Ectodermal cell (in vitro differentiated cells): Measurements from ENCODE around the gene PGGHG.
"Not testable (repeated sequence)": the region's sequence is repeated elsewhere in the genome, so short reads cannot be mapped to it uniquely, and the experiment has no call there.

ENCODE experiments used
- H3K27ac ChIP-seq: 2 replicates; pipeline ENCODE4 v1.7.0; 2013; ENCODE audit warnings: mild to moderate bottlenecking, low read depth, low read length; ENCODE audit not compliant: insufficient read depth, poor library complexity, severe bottlenecking
- H3K27me3 ChIP-seq: 2 replicates; pipeline ENCODE4 v1.7.0; 2013; ENCODE audit warnings: mild to moderate bottlenecking, low read length; ENCODE audit not compliant: insufficient read depth, control insufficient read depth, poor library complexity, severe bottlenecking
- H3K36me3 ChIP-seq: one replicate; pipeline ENCODE4 v1.7.0; 2013; ENCODE audit warnings: low read length; ENCODE audit not compliant: control insufficient read depth, insufficient read depth
- H3K4me1 ChIP-seq: one replicate; pipeline ENCODE4 v1.7.0; 2013; ENCODE audit warnings: low read length; ENCODE audit not compliant: control insufficient read depth, insufficient read depth
- H3K4me3 ChIP-seq: 2 replicates; pipeline ENCODE4 v1.7.0; 2013; ENCODE audit warnings: low read depth, low read length, control low read depth; ENCODE audit not compliant: insufficient read depth
- H3K9me3 ChIP-seq: 2 replicates; pipeline ENCODE4 v1.7.0; 2013; ENCODE audit warnings: mild to moderate bottlenecking, low read length, moderate library complexity; ENCODE audit not compliant: control insufficient read depth
- WGBS, 2 experiments: methylation state at CpG; one replicate each; pipeline ENCODE4 v1.1.7; 2013; ENCODE audit warnings: missing lambda C conversion rate in 2 of 2; 5-methylcytosine and 5-hydroxymethylcytosine counted together

Gene PGGHG

DNA sequence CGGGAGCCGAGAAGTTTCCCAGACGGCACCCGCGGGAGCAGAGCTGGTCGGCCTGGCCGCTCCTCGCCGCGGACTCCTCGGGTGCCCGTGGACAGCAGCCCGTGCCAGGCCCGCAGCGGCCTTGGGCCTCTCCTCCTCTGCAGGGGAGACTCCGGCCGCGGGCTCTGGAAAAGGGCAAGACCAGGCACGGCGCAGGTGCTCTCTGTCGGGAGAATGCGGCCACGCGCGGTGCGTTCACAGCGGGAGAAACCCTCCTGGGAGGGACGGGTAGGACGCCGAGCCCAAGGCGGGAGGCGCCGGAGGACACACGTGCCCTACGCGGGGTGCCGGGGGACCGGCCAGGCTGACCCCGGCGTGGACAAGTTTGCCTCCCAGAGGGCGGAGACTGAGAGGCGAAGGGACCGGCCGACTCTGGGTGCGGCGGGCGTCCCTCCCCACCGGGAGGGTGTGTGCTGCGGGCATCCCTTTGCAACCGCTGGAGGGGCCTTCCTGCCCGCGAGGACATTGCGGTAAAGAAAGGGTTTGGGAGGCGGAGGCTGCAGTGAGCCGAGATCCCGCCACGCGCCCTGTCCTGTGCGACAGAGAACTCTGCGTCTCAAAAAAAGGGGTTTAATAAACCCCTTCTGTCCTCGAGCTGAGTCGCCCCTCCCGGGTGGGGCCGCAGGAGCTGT lies 27.2 kb downstream of the PGGHG start:
- H3K36me3 ChIP-seq, result no peaks in the 10 kb centered on the region
- no peaks in the 10 kb centered on the region for H3K9me3 ChIP-seq
- H3K4me3 ChIP-seq, result peak overlapping the region; percentile 26
- peaks cover 39% of the 10 kb centered on the region for H3K4me1 ChIP-seq
- 3% methylated on average over 64 of the region's 64 CpGs for WGBS, 2 experiments
- H3K27me3 ChIP-seq, result peaks cover 57% of the 10 kb centered on the region
- no peak overlapping the region for H3K27ac ChIP-seq

- no peaks in the 10 kb centered on the region for H3K36me3 ChIP-seq
- H3K27me3 ChIP-seq, result peaks cover 53% of the 10 kb centered on the region
- WGBS, 2 experiments, result 4 to 10% methylated on average over 6 to 7 of the region's 7 CpGs
- H3K9me3 ChIP-seq, result no peaks in the 10 kb centered on the region
- peak overlapping the region; percentile 26 for H3K4me3 ChIP-seq
- no peak overlapping the region for H3K27ac ChIP-seq
- H3K4me1 ChIP-seq, result peaks cover 39% of the 10 kb centered on the region
Measured at GRCh38 chr11:316891-317301, 28.0 kb downstream of the PGGHG start.

DNA sequence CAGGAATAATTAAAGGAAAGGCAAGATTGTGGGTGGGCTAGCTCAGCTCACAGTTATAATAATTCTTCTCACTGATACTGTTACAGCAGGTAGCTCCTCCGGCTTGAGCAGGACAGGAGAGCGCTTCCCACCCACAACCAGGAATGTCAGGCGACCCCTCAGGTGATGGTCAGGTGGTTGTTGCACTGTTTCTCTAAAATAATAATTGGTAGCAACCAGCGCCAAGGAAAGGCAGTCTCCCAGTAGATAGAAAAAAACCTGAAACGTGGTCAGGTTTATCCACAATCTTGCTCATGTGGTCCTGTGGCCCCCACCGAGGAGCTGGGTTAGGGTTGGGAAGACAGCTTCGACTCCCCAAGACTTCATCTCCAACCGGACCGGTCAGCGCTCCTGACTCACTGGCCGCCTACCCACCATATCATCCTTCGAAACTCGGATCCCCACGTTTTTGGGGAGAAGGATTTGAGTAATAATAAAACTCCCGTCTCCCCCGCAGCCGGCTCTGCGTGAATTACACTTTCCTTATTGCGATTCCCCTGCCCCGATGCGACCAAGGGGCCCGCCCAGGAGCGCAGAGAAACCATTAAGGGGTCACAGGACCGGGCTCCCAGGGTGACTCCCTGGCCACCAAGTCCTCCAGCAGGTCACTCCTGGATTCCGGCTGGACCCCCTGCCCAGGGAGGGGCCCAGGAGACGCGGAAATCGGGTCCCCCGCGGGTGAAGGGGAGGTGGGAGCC lies 28.9 kb downstream of the PGGHG start:
- H3K27ac ChIP-seq, H3K36me3 ChIP-seq, H3K9me3 ChIP-seq, H3K4me3 ChIP-seq: not testable (repeated sequence)
- Histone ChIP-seq H3K27me3 (peaks cover 45% of the 10 kb centered on the region), H3K4me1 (peaks cover 37% of the 10 kb centered on the region)
- 8 to 11% methylated on average over 11 to 13 of the region's 30 CpGs for WGBS, 2 experiments

DNA sequence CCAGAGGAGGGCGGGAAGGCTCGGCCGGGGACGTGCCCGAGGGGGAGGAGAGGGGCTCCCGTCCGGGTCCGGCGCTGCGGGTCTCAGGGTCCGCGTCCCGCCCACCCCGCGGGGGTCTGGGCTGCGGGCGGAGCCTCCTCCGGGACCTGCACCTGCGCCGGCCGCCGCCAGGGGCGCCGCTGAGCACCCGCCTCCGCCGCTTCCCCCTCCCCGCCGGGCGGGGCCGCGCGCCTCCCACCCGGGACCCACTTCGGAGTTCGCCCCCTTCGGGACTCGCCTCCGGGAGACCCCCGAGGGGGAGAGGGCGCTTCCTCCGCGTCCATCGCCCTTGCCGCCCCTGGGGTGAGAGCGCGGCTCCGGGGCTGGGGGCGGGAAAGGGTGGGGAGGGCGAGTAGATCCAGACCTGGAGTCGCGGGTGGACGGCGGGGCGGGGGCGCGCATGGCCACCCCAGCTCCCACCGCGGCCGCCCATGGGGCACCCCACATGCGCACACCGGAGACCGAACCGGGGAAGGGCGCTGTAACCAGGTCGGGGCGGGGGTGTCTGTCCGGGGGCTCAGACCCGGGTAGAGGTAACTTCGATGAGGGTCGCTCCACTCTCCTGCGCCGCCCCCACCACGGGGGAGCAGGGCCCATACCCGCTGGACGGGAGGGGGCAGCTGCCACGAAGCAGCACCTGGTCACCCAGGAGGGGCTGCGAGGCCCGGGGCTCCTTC lies 29.6 kb downstream of the PGGHG start:
- WGBS, 2 experiments, result 10 to 12% methylated on average over 11 to 13 of the region's 79 CpGs
- not testable (repeated sequence) for H3K36me3 ChIP-seq, H3K9me3 ChIP-seq, H3K27ac ChIP-seq
- peaks cover 42% of the 10 kb centered on the region for H3K27me3 ChIP-seq
- peak overlapping the region; percentile 23 for H3K4me3 ChIP-seq
- H3K4me1 ChIP-seq, result peaks cover 29% of the 10 kb centered on the region

DNA sequence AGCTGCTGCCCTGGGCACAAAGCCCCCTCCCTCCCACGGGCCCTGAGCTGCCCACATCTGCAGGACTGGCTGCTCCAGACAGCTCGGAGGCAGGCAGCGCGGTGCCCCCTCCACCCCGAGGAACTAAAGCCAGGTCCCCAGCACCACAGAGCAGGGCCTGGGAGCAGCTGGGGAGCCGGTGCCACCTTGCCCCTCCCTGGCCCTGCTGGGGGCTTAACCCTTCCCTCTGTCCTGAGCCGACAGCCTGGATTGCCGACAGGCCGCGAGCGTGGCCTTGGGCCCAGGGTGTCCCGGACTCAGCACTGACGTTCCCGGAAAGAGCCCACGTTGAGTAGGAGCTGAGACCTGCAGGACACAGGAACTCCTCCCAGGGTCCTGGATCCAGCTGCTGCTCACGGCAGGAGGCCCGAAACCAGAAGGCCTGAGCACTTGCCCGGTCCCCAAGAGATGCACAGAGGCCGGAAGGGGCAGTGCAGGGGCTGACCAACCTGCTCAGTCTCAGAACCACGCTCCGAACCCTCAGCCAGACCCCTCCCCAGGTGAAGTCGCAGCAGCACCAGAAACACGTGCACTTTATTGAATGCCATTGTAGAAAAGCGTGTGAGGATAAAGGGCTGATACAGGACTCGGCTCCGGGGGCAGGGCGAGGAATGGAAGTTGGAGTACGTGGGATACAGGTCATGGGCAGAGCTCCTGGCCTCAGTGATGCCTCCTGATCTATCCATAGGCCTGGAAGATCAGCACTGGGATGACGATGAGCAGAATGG lies 30.4 kb downstream of the PGGHG start:
- peaks cover 38% of the 10 kb centered on the region for H3K27me3 ChIP-seq
- not testable (repeated sequence) for H3K36me3 ChIP-seq, H3K27ac ChIP-seq, H3K9me3 ChIP-seq
- peaks cover 29% of the 10 kb centered on the region for H3K4me1 ChIP-seq
- WGBS, 2 experiments, result 58% methylated on average over 18 to 19 of the region's 29 CpGs
- peak overlapping the region; percentile 23 for H3K4me3 ChIP-seq

DNA sequence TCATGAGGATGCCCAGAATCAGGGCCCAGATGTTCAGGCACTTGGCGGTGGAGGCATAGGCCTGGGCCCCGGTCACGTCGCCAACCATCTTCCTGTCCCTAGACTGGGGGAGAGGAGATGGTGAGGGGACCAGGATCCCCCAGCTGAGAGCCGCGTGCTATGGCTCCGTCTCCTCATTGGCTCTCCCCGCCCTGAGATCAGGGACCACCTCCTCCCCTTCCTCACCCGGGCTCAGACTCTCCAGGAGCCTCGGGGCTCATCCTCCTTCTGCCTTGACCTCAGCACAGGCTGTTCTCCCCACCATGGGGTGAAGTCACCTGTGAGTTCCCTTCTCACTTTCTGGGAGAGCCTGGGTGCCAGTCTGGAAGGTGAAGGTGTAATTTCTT lies 31.0 kb downstream of the PGGHG start:
- WGBS, 2 experiments, result 83% methylated on average over 1 of the region's 10 CpGs
- not testable (repeated sequence) for H3K9me3 ChIP-seq, H3K36me3 ChIP-seq, H3K27ac ChIP-seq
- Histone ChIP-seq H3K4me3 (peak overlapping the region; percentile 8), H3K4me1 (peaks cover 33% of the 10 kb centered on the region), H3K27me3 (peaks cover 32% of the 10 kb centered on the region)

DNA sequence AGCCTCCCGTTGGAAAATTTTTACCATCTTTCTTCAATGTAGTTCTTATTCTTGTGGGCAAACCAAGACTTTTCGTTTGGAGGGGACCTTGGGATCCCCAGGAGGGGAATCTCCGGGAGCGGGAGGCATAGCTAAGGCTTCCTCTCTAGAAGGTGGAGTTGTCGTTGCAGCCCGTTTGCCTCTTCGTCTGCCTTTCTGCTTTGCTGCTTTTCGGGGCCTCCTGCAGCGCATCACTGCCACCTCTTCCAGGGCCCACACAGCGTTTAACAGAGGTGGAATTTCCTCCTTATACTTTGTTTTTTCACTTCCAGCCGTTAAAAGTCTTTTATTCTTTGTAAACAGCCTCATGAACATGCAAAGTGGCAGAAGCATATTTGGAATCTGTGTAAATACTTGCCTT lies 35.2 kb downstream of the PGGHG start:
- Histone ChIP-seq H3K9me3 (no peaks in the 10 kb centered on the region), H3K36me3 (no peaks in the 10 kb centered on the region), H3K27ac (no peak overlapping the region), H3K4me3 (no peak overlapping the region), H3K27me3 (no peaks in the 10 kb centered on the region), H3K4me1 (peaks cover 18% of the 10 kb centered on the region)
- WGBS, 2 experiments, result 68 to 69% methylated on average over 11 of the region's 11 CpGs

- not testable (repeated sequence) for H3K27ac ChIP-seq, H3K4me3 ChIP-seq
- 81 to 84% methylated on average over 22 of the region's 34 CpGs for WGBS, 2 experiments
Measured at GRCh38 chr11:324593-325517, 35.9 kb downstream of the PGGHG start.

DNA sequence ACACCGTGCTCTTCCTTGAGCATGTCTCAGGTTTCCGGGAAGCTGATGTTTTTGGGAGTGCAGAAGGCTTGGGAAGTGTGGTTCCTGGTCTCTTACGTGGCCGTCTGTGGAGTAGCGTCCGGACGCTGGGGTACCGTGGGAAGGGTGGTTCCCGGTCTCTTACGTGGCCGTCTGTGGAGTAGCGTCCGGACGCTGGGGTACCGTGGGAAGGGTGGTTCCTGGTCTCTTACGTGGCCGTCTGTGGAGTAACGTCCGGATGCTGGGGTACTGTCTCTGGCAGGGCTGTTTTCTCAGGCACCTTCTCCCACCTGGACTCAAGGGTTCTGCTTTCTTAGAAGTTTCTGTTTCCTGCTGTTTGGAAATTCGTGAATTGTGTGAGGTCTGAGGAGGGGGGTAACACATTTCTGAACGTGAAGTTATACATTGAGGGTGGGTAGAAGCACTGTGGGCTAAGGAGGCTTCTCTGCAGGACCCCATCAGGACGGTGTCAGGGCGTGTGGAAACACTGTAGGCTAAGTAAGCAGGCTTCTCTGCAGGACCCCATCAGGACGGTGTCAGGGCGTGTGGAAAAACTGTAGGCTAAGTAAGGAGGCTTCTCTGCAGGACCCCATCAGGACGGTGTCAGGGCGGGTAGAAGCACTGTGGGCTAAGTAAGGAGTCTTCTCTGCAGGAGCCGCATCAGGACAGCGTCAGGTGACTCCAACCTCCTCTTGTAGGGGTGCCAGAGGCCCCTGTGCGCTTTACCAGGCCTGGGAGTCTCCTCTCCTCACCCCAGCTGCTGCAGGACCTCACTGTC lies 37.1 kb downstream of the PGGHG start:
- Histone ChIP-seq H3K4me3 (no peak overlapping the region), H3K27me3 (no peaks in the 10 kb centered on the region), H3K27ac (no peak overlapping the region), H3K4me1 (peaks cover 16% of the 10 kb centered on the region), H3K36me3 (no peaks in the 10 kb centered on the region), H3K9me3 (no peaks in the 10 kb centered on the region)
- WGBS, 2 experiments, result 79 to 82% methylated on average over 30 of the region's 30 CpGs

More at GRCh38 chr11:324593-325517, 35.9 kb downstream of the PGGHG start:
- not testable (repeated sequence) for H3K27me3 ChIP-seq, H3K36me3 ChIP-seq, H3K9me3 ChIP-seq
- H3K4me1 ChIP-seq, result peaks cover 18% of the 10 kb centered on the region
